HG02943 (cell line): ENCODE data around the gene S1PR4.
"Not testable (repeated sequence)": the region's sequence is repeated elsewhere in the genome, so short reads cannot be mapped to it uniquely, and the experiment has no call there.

ENCODE experiments used
- ATAC-seq: cut with Tn5 transposase; IDR thresholded peaks from one replicate; pipeline ENCODE4 v1.9.1; 2021; ENCODE audit warnings: mild to moderate bottlenecking, low read depth, moderate library complexity; ENCODE audit not compliant: unreplicated experiment

S1PR4 gene

DNA sequence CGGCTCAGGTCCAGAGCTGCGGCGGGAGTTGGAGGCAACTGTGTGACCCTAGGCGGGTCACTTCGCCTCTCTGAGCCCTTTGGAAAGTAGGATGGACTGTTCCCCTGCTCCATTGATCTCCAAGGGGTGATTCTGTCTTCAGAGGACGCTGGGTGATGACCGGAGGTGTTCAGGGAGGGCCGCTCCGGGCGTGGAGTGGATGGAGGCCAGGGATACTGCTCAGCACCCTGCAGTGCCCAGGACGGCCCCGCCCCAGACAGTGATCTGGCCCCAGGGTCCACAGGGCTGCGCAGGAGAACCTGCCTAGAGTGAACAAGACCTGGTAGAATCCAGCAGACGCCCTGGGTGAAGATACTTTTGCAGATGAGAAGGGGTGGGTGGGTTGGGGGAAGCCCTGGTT, 14.1 kb downstream of the S1PR4 start:
- ATAC-seq = no peak

DNA sequence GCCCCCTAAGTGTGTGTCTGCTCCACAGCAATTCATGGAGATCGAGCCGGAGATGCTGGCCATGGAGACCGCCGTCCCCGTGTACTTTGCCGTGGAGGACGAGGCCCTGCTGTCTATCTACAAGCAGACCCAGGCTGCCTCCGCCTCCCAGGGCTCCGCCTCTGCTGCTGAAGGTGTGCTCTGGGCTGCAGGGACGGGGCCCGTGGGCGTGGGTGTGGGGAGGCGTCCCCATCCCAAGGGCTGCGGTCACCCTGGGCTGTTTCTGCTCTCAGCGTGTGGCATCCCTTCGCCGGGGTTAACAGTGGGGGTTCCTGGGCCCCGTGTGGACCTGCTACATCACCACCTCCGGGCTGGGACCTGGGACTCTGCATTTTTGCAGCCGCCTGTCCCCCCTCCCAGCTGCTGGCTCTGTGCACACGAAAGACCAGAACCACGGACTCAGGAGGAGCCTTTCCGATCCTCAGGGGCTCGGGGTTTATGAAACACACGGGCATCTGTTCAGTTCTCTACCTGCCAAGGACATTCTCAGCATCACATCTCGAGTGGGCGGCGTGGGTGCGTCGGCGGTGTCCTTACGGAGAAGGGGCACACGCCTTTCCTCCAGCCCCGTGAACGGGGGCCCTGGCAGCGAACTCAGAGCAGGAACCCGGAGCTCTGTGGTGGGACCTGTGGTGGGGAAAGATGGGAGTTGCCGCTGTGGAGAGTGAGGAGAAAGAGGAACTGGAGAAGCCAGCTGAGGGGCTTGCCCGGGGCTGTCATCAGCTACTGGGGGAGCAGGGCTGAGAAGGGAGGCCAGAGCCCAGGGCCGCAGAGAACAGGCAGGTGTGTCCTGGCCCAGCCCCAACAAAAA, 14.9 kb downstream of the S1PR4 start:
- no peak for ATAC-seq

DNA sequence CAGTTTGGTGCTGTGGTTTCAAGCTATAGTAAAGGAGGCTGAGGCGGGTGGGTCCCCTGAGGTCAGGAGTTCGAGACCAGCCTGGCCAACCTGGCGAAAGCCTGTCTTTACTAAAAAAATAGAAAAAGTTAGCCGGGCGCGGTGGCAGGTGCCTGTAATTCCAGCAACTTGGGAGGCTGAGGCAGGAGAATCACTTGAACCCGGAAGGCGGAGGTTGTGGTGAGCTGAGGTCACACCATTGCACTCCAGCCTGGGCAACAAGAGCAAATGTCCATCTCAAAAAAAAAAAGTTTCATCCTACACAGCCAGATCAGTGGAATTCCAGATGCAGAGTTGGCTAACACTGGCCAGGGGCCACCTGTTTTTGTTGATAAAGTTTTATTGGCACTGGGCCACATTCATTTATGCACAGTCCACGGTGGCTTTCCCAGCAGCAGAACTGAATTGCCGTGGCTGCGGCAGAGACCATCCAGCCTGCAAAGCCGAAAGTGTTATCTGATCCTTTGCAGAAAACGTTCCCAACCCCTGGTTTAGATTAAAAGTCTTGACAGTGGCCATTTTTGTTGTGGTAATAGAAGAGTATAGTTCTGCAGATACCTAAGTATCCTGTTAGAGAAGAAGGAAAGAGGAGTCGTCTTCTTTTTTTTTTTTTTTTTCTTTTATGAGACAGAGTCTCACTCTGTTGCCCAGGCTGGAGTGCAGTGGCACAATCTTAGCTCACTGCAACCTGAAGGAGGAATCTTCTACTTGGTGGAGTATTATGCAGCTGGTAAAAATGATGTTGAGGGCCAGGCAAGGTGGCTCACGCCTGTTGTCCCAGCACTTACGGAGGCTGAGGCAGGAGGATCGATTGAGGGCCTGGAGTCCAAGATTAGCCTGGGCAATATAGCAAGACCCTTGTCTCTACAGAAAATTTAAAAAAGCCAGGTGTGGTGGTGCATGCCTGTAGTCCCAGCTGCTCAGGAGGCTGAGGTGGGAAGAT, 15.8 kb downstream of the S1PR4 start:
- no peak for ATAC-seq

DNA sequence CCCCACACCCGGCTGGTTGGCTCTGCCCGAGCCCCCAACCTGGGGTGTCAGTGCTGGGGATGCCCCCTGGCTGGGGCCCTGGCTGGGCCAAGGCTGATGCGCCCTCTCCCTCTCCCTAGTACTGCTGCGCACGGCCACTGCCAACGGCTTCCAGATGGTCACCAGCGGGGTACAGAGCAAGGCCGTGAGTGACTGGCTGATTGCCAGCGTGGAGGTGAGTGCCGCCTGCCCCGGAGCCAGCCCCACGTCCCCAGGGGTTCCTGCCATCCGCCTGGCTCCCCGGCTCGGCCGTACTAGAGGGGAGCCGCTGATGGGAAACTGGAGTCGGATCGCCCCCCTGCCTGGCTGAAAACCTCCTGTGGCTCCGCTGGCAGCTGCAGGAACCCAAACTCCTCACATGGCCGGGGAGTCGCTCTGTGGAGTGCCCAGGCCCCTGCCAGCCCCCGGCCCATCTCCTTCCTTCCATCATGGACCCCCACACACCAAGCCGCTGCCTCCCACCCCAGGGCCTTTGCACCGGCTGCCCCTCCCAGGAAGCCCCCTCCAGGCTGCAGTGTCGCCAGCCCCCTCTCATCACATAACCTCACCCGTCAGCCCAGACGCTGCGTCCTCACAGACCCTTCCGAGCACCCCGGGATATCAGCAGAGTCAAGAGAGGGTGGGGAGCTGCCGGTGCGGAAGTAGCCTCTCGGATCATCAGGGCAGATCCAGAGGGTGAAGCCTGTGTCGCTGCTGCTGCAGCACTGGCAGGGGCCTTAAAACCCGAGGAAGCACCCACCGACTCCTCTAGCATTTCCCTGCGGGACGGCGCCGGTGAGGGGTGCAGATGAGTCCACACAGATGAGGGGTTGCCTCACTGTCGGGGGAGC, 17.7 kb downstream of the S1PR4 start:
- ATAC-seq = no peak

DNA sequence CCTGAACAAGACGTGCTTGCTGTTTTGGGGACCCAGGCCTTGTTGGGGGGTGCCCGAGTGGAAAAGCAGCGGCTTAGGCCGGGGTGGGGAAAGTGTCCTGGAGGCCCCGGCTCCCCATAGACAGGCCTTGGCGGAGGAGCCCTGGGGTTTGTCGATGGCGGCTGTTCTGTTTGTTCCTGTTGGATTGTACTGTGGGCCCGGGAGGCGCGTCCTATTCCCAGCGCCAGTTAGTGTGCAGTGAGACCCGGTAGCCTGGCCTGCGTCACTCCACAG, 18.3 kb downstream of the S1PR4 start:
- no peak for ATAC-seq

DNA sequence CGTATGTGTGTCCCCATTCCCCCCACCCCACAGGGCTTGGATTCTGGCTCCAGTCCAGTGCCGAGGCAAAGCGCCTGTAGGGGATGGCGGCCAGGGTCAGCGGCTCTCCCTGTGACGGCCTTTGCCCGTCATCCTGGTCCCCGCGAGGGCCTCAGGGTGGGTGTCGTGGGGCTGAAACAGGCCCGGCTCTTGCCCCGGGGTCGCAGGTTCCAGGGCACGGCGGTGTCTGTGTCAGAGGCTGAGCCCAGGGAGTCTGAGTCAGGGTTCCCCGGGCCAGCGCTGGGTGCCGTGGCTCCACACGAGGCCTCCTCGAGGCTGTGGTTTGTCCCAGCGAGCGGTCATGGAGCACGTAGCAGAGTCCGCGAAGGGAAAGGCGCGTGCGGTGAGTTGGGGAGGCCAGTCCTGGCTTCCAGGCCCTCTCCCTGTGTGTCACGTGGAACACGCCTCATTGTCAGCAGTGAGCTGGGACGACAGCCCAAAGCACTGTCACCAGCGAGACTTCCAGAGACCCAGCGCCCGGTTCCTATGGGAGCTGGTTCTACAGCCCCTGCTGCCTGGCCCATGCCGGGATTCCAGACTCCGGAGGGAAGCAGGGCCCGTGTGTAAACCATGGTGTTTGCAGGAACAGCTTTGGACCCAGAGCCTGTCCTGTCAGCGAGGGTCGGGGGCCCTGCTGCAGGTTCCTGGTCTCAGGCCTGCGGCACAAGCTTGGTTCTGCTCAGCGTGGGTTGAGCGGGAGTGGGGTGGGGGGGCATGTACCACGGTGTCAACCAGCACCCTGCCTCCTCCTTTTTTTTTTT, 20.5 kb downstream of the S1PR4 start:
- ATAC-seq = no peak

DNA sequence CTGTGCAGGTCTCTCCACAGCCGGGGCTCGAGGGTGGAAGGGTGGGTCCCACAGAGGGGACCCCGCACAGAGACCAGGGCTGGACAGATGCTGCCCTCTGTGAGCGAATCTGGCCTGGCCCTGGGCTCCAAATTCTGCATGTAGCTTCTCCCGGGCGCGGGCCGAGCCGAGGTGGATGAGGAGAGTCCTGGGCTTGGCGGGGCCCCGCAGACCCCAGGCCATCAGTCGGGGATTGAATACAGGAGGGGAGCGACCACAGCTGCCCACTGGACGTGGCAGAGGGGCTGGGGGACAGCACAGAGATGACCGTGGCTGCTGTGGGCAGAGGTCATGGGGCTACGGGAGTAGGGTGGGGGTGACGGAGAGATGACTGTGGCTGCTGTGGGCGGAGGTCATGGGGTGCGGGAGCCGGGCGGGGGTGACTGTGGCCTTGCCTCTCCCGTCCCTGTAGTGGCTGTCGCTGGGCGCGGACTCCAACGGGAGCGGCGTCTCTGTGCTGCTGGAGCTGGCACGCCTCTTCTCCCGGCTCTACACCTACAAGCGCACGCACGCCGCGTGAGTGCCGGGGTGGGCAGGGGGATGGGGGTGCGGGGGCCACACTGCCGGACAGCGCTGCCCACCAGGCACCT, 22.6 kb downstream of the S1PR4 start:
- no peak for ATAC-seq

DNA sequence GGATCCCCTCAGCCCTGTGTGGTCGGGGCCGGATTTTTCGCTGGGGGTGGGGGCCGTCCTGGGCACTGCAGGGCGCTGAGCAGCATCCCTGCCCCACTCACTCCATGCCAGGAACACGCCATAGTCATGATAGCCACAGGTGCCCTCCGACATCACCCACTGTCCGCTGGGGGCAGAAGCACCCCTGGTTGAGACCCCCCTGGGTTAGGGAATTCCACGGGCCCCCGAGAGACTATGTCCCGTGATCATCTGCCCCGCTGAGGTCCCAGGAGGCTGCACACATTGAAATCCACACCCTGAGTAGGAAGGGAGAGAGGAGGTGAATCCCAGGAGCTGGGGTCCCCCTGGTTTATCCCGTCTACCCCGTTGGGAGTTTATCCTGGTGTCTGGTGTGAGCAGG, 23.3 kb downstream of the S1PR4 start:
- no peak for ATAC-seq

DNA sequence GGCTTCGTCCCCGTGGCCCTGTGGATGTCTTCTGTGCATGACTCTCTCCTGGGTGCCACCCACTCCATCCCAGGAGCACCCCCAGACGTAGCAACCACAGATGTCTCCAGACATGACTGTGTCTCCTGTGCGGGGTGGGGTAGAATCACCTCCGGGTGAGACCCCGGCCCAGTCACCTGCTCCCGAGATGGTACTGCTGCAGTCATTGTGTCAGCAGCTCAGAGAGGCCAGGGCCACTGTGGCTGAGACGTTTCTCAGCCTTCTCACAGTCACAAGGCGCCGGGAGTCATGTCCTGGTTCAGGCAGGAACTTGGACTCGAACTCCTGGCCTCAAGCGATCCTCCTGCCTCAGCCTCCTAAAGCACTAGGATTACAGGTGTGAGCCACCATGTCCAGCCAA, 23.8 kb downstream of the S1PR4 start:
- ATAC-seq = no peak

DNA sequence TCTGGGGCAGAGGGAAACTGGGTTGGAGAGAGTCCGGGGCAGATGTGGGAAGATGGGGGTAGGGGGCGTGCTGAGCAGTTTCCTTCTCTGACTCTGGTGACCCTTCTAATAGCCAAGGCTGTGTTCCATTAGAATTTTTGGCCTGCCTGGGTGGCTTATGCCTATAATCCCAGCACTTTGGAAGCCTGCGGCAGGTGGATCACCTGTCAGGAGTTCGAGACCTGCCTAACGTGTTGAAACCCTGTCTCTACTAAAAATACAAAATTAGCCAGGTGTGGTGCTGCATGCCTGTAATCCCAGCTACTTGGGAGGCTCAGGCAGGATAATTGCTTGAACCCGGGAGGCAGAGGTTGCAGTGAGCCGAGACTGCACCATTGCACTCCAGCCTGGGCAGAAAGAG, 24.3 kb downstream of the S1PR4 start:
- ATAC-seq = not testable (repeated sequence)

DNA sequence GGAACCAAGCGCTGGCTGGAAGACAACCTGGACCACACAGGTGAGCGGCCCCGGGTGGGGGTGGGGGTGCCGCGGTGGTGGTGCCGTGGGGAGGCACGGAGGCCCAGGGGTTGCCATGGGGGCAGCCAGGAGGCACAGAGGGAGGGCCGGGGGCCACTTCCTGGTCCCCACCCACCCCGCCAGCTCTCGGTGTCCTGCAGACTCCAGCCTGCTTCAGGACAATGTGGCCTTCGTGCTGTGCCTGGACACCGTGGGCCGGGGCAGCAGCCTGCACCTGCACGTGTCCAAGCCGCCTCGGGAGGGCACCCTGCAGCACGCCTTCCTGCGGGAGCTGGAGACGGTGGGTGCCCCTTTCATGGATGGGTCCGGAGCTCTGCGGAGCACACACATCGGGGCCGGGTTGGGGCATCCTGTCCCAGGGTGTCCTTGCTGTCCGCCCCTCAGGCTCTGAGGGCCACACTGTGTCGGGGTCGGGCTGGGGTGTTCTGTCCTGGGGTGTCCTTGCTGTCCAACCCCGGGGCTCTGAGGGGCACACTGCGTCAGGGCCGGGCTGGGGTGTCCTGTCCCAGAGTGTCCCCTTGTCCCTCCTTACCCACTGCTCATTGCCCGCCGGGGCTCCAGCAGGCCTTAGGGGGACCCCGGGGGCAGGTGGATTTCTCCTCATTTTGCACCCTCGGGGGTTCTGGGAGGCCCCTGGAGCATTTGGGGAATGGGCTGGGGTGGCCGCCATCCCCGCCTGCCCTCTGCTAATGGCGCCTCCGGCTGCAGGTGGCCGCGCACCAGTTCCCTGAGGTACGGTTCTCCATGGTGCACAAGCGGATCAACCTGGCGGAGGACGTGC, 25.5 kb downstream of the S1PR4 start:
- no peak for ATAC-seq

DNA sequence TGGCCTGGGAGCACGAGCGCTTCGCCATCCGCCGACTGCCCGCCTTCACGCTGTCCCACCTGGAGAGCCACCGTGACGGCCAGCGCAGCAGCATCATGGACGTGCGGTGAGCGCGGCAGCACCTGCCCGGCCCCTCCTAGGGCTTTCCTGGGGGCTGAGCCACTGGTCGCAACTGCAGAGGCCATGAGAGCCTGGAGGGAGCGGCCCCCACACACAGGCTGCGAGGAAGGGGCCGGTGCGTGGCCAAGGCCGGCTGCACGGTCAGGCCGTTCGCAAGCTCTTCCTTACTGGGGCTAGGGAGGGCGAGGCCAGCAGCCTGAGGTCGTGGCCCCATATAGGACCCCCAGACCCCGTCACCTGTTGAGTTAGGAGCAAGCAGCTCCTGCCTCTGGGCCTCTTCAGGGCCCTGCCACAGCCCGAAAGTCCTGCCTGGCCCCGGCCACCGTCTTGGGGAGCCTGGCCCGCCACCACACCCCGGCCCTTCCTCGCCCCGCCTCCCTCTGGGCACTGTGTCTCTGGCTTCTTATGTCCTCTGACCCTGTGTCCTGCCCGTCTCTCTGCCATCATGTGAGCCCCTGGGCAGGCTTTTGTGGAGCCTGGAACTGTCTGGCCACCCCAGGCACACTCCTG, 26.2 kb downstream of the S1PR4 start:
- no peak for ATAC-seq

DNA sequence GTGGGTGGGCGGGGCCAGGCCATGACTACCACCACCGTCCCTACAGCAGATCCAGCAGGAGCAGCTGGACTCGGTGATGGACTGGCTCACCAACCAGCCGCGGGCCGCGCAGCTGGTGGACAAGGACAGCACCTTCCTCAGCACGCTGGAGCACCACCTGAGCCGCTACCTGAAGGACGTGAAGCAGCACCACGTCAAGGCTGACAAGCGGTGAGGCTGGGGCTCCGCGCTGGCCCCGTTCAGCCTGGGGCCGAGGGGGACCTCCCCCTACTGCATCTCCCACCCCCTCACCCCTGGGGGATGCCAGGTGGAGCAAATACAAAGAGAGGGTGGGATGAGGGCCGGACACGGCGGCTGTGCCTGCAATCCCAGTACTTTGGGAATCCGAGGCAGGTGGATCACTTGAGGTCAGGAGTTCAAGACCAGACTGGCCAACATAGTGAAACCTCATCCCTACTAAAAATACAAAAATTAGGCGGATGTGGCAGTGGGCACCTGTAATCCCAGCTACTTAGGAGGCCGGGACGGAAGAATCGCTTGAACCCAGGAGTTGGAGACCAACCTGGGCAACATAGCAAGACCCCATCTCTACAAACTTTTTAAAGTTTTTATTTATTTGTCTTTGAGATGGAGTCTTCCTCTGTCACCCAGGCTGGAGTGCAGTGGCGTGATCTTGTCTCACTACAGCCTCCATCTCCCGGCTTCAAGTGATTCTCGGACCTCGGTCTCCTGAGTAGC, 27.8 kb downstream of the S1PR4 start:
- no peak for ATAC-seq

DNA sequence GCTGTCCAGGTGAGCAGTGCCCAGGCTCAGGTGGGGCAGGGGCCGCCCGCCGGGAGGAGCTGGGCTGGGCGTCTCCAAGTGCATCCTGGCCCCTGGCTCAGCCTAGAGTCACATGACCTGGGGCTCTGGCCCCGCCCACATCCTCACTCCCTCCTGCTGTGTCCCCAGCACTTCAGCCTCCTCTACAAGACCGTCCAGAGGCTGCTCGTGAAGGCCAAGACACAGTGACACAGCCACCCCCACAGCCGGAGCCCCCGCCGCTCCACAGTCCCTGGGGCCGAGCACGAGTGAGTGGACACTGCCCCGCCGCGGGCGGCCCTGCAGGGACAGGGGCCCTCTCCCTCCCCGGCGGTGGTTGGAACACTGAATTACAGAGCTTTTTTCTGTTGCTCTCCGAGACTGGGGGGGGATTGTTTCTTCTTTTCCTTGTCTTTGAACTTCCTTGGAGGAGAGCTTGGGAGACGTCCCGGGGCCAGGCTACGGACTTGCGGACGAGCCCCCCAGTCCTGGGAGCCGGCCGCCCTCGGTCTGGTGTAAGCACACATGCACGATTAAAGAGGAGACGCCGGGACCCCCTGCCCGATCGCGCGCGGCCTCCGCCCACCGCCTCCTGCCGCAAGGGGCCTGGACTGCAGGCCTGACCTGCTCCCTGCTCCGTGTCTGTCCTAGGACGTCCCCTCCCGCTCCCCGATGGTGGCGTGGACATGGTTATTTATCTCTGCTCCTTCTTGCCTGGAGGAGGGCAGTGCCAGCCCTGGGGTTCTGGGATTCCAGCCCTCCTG, 29.1 kb downstream of the S1PR4 start:
- no peak for ATAC-seq

DNA sequence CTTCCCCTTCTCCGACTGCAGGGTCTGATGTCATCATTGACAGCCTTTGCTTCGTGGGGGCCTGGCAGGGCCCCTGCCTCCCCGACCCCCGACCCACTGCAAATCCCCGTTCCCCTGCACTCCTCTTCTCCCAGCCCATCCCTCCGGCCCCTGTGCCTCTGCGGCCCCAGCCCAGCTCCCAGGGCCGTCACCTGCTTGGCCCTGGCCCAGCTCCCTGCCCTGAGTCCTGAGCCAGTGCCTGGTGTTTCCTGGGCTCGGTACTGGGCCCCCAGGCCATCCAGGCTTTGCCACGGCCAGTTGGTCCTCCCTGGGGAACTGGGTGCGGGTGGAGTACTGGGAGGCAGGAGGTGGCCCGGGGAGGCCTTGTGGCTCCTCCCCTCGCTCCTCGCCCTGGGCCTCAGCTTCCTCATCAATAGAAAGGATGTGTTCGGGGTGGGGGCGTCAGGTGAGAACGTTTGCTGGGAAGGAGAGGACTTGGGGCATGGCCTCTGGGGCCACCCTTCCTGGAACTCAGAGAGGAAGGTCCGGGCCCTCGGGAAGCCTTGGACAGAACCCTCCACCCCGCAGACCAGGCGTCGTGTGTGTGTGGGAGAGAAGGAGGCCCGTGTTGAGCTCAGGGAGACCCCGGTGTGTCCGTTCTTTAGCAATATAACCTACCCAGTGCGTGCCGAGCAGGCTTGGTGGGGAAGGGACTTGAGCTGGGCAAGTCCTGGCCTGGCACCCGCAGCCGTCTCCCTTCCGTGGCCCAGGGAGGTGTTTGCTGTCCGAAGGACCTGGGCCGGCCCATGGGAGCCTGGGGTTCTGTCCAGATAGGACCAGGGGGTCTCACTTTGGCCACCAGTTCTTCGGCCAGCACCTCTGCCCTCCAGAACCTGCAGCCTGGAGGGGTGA, 30.0 kb downstream of the S1PR4 start:
- no peak for ATAC-seq
